Measurements from ENCODE around the gene AFF3.

AFF3 gene

GRCh38 chr2:100041946-100042345 is 100.4 kb downstream of the AFF3 start:
- DNase-seq (no peak), ATAC-seq (no peak)

DNA sequence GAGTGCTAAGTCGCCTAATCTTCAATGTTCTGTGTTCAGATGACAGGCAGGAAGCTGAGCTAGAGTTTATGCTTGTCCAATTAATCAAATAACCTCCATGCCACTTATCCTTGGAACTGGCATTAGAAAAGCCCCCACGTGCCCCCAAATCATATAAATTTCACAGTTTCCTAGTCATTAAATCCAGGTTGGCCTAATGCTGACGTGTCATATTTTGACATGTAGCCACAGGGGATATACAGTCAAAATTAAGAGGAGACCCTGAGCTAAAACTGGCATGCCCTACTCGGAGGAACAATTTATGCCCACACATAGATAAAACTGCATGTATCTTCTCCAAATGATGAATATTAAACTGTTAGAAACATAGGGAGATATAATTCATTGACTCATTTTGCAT is 101.0 kb downstream of the AFF3 start:
- DNase-seq = no peak
- ATAC-seq = no peak

- ATAC-seq (no peak), DNase-seq (no peak)
Measured at GRCh38 chr2:100040906-100041305, 101.5 kb downstream of the AFF3 start.

GRCh38 chr2:100039291-100039980 is 103.0 kb downstream of the AFF3 start:
- no peak for ATAC-seq

DNA sequence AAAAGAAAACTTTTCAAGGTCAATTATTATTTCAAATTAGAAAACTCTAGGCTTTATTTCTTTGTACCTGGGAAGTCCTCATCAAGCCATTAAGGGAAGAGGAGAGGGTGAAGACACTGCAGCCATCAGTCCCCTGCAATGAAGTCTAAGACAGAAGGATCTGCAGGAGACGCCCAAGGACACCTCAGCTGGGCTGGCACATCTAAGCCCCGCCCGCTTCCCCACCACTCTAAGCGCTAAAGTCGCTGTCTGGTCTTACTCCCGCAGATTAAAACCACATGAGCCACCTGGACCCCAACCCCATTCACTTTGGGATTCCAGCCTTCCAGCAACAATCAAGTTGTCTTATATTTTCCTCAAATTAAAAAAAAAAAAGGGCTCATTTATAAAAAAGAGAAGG is 104.4 kb downstream of the AFF3 start:
- ATAC-seq (no peak), DNase-seq (no peak)

More at GRCh38 chr2:100039291-100039980, 103.0 kb downstream of the AFF3 start:
- DNase-seq = no peak

- DNase-seq (no peak), ATAC-seq (no peak)
Measured at GRCh38 chr2:100036793-100037192, 105.6 kb downstream of the AFF3 start.

- ATAC-seq (no peak), DNase-seq (no peak)
Measured at GRCh38 chr2:100036026-100036425, 106.4 kb downstream of the AFF3 start.

DNA sequence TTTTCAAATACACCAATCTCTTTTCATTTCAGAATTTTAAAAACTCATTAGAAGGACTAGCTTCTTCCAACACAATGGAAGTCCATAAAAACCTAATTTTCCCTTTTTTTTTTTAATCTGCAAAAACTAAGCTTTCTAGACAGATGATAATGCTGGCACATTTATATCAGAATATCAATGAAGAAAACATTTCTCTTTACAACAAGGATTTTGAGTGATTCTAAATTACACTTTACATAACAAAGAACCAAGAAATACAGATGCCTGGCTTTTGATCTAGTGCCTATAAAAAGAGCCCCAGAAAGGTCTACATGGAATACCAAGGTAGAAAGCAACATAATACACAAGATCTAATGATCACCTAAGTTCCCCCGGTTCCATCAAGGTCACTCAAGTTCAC is 108.0 kb downstream of the AFF3 start:
- ATAC-seq (no peak), DNase-seq (no peak)

GRCh38 chr2:100033976-100034375 is 108.4 kb downstream of the AFF3 start:
- no peak for DNase-seq

GRCh38 chr2:100031604-100032003 is 110.8 kb downstream of the AFF3 start:
- no peak for ATAC-seq
- no peak for DNase-seq

More at GRCh38 chr2:100033976-100034375, 108.4 kb downstream of the AFF3 start:
- no peak for ATAC-seq

- DNase-seq = no peak
- no peak for ATAC-seq
Measured at GRCh38 chr2:100029460-100029859, 112.9 kb downstream of the AFF3 start.

- no peak for DNase-seq
- no peak for ATAC-seq
Measured at GRCh38 chr2:100021791-100022340, 120.5 kb downstream of the AFF3 start.

DNA sequence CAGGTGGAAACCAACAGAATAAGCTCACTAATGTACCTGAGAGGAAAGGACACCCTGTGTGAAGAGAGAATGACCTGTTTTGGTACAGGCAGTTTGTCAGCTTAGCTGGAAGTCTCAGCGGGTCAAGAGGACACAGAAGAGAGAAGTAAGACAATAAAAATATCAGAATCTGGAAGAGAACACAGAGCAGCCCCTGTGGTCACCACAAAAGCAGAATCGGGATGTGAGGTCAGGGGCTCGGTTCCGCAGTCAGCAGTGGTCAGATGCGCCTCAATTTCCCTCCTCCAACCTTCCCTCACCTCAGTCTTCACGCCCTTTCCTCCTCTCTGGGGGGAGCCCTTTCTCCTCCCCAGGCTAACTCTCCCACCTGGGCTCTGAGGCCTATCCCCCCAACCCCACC is 122.9 kb downstream of the AFF3 start:
- DNase-seq (no peak), ATAC-seq (no peak)

- ATAC-seq (no peak), DNase-seq (no peak)
Measured at GRCh38 chr2:100018341-100019193, 123.8 kb downstream of the AFF3 start.

DNA sequence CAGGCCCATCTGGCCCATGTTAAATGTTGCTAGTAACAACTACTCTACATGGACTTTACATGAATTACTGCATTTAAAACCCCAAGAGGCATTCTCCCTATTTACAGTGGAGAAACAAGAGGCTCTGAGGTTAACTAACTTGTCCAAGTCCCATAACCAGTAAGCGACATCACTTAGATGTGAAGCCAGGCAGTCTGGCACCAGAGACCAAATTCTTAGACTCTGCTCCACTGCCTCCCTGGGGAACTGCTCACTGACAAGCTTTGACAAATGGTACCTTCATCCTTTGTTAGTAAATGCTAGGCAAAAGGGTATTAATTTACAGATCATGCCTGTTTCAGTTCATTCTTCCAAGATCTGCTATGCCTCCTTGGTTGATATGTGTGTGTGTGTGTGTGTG is 124.8 kb downstream of the AFF3 start:
- no peak for DNase-seq
- no peak for ATAC-seq

- ATAC-seq (no peak), DNase-seq (no peak)
Measured at GRCh38 chr2:100016756-100017155, 125.6 kb downstream of the AFF3 start.

DNA sequence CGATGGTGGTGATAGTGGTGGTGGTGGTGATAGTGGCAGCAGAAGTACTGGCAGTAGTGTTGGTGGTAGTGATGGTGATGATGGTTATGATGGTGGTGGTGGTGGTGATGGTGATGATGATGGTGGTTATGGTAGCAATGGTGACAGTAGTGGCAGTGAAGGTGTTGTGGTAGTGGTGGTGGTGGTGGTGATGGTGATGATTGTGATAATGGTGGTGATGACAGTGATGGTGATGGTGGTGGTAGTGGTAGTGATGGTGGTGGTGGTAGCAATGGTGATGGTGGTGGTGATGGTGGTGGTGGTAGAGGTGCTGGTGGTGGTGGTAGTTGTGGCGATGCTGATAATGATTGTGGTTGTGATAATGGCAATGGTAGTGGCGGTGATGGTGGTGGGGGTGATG is 126.5 kb downstream of the AFF3 start:
- DNase-seq (no peak), ATAC-seq (no peak)

- ATAC-seq (no peak), DNase-seq (no peak)
Measured at GRCh38 chr2:100013892-100014677, 128.3 kb downstream of the AFF3 start.

- no peak for DNase-seq
- ATAC-seq = no peak
Measured at GRCh38 chr2:100012561-100012960, 129.8 kb downstream of the AFF3 start.

- no peak for DNase-seq
- no peak for ATAC-seq
Measured at GRCh38 chr2:100011272-100011731, 131.1 kb downstream of the AFF3 start.

GRCh38 chr2:100010606-100011005 is 131.8 kb downstream of the AFF3 start:
- ATAC-seq (no peak), DNase-seq (no peak)

DNA sequence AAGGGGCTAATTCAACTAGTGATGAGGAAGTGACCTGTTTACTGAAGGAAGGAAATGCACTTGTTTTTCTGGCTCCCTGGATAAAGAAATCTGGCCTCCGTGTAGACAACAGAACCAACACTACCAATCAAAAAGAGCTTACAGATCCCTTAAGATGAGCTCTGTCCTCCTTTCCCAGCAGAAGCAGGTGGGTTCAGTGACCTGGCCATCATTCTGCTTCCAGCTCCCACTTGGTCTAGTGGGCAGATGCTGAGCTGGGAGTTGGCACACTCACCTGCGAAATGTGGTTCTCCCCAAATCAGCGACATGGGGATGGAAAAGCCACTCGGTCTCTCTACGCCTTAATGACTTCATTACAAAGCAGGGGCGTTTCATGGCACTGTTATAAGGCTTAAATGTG is 132.6 kb downstream of the AFF3 start:
- DNase-seq = no peak
- ATAC-seq = no peak
